VCaP (cell line): ENCODE results near the gene LAMA5.

Source experiments
- H3K27ac ChIP-seq: fragments of 450-650 bp; 2 replicates; pipeline ENCODE4 v1.5.1; 2017
- CTCF ChIP-seq: fragments of 450-650 bp; conservative IDR thresholded peaks from 2 replicates; pipeline ENCODE4 v1.5.1; 2017; ENCODE audit warnings: mild to moderate bottlenecking, moderate library complexity

LAMA5 gene

GRCh38 chr20:62318400-62319345, 48.4 kb downstream of the LAMA5 start:
- TF ChIP-seq CTCF = no peak
- no peak overlapping the region for H3K27ac ChIP-seq

- TF ChIP-seq CTCF = no peak
- H3K27ac ChIP-seq = no peak overlapping the region
These were observed 49.9 kb downstream of the LAMA5 start for GRCh38 chr20:62317167-62317655.

GRCh38 chr20:62316331-62317166, 50.6 kb downstream of the LAMA5 start:
- TF ChIP-seq CTCF = no peak
- no peak overlapping the region for H3K27ac ChIP-seq

GRCh38 chr20:62315773-62316172, 51.3 kb downstream of the LAMA5 start:
- TF ChIP-seq CTCF = no peak
- no peak overlapping the region for H3K27ac ChIP-seq

- no peak for TF ChIP-seq CTCF
- H3K27ac ChIP-seq = no peak overlapping the region
These were observed 52.3 kb downstream of the LAMA5 start for GRCh38 chr20:62314711-62315302.

- no peak overlapping the region for H3K27ac ChIP-seq
- no peak for TF ChIP-seq CTCF
These were observed 52.8 kb downstream of the LAMA5 start for GRCh38 chr20:62314339-62314638.
